ENCODE measurements around the gene DIP2B. TPM values are rescaled to one million over a fixed set of nuclear protein-coding genes. Genes with fewer than 3 reads are reported as not detected.
"Not testable (repeated sequence)": the region's sequence is repeated elsewhere in the genome, so short reads cannot be mapped to it uniquely, and the experiment has no call there.

The DIP2B gene
- total and polyA plus RNA-seq, 10 donors = 5.6 to 96.4 (median 61.6) TPM

GRCh38 chr12:50764286-50765094 lies 259.7 kb downstream of the DIP2B start:
- DNase-seq = no peak
- no peaks in the 10 kb centered on the region for H3K9me3 ChIP-seq

DNA sequence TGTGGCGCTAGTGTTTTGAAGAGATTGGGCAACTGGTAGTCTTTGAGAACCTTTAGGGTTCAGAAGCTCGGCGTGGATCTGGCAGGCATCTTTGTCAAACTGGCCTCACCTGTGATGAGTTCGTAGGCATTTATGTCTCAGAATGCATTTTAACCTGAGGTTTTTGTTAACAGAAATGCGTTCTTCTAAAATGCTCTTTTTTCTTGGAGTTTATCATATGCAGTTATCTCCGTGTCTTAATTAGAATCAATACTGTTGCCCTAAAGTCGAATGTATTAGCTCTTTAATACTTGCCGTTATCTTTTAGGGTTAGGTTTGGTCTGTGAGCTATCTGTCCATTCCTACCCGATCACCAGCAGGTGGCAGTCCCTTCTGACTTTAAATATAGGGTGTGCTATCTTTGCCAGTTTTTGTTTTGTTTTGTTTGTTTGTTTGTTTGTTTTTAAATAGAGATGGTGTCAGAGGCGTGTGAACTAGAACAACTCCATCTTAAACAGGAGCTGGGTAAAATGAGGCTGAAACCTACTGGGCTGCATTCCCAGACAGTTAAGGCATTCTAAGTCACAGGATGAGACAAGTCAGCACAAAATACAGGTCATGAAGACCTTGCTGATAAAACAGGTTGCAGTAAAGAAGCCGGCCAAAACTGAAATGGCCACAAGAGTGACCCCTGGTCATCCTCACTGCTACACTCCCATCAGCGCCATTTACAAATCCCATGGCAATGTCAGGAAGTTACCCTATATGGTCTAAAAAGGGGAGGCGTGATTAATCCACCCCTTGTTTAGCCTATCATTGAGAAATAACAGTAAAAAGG lies 260.5 kb downstream of the DIP2B start:
- DNase-seq = no peak
- no peak for TF ChIP-seq POLR2A (IDR thresholded peaks at IDR 0.05)
- TF ChIP-seq, protein P1, sequence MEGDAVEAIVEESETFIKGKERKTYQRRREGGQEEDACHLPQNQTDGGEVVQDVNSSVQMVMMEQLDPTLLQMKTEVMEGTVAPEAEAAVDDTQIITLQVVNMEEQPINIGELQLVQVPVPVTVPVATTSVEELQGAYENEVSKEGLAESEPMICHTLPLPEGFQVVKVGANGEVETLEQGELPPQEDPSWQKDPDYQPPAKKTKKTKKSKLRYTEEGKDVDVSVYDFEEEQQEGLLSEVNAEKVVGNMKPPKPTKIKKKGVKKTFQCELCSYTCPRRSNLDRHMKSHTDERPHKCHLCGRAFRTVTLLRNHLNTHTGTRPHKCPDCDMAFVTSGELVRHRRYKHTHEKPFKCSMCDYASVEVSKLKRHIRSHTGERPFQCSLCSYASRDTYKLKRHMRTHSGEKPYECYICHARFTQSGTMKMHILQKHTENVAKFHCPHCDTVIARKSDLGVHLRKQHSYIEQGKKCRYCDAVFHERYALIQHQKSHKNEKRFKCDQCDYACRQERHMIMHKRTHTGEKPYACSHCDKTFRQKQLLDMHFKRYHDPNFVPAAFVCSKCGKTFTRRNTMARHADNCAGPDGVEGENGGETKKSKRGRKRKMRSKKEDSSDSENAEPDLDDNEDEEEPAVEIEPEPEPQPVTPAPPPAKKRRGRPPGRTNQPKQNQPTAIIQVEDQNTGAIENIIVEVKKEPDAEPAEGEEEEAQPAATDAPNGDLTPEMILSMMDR (IDR thresholded peaks at IDR 0.05 in 8 of 11, conservative IDR thresholded peaks at IDR 0.05 in 3 of 11) = peak; percentile 57 to 85 (median 76)
- 8 to 13% (median 9%) methylated on average over 13 of the region's 13 CpGs for WGBS, 5 donors
- Histone ChIP-seq H3K27me3 (replicated peaks in 1 of 7) (no peaks in the 10 kb centered on the region), H3K36me3 (peaks cover 0 to 4% (median under 1%) of the 10 kb centered on the region in 6 donors), H3K4me3 (peak overlapping the region; percentile 97 to 100 (median 100)), H3K4me1 (peaks cover 17 to 80% (median 36%) of the 10 kb centered on the region in 6 donors), H3K9me3 (no peaks in the 10 kb centered on the region), H3K27ac (peak overlapping the region; percentile 95 to 100 (median 98))
- intact Hi-C loops (cut with DNase I; ENCODE audit: low total_unique reads) = loop anchor here (10.0 kb wide), 1 partner anchor 159 kb away; a partner anchor contains a TSS

More at GRCh38 chr12:50764286-50765094, 259.7 kb downstream of the DIP2B start:
- 0 to 1% (median 0%) methylated on average over 41 to 90 of the region's 91 CpGs for whole genome bisulfite sequencing, 5 donors
- TF ChIP-seq POLR2A (IDR thresholded peaks at IDR 0.05) (peak in 1 of 3 donors; percentile 7), POLR2AphosphoS5 (IDR thresholded peaks at IDR 0.05) (peak in 2 of 3 donors; percentile 71 to 76)
- TF ChIP-seq, protein P1 (IDR thresholded peaks at IDR 0.05 in 8 of 11, conservative IDR thresholded peaks at IDR 0.05 in 3 of 11) = no peak
- intact Hi-C loops (cut with DNase I; ENCODE audit: low total_unique reads) = loop anchor here (10.0 kb wide), 1 partner anchor 160 kb away; a partner anchor contains a TSS
- Histone ChIP-seq H3K4me1 (peaks cover 17 to 81% (median 36%) of the 10 kb centered on the region in 6 donors), H3K27me3 (replicated peaks in 1 of 7) (no peaks in the 10 kb centered on the region), H3K27ac (peak overlapping the region; percentile 95 to 100 (median 98)), H3K36me3 (no peaks in the 10 kb centered on the region), H3K4me3 (peak overlapping the region; percentile 97 to 100 (median 100))

DNA sequence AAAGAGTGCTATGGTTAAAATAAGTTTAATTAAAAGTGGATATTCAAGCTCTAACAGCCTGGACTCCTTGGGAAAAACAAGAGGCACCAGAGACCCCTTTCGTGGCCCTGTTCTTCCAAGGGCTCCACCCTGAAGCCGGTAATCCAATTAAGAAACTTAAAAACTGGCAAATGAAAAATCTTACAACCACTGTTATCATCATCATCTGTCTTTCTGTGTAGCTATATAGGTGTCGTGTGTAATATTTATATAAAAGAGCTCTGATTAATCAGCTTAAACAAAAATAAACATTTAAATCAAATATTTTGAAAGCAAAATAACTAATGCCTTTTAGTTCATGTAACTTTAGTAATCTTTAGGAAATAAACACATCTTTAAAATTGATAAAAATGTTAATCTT lies 263.6 kb downstream of the DIP2B start:
- TF ChIP-seq POLR2A (IDR thresholded peaks at IDR 0.05) (no peak), POLR2AphosphoS5 (IDR thresholded peaks at IDR 0.05) (no peak)
- TF ChIP-seq, protein P1 (IDR thresholded peaks at IDR 0.05 in 8 of 11, conservative IDR thresholded peaks at IDR 0.05 in 3 of 11) = no peak
- peaks cover 9 to 50% (median 26%) of the 10 kb centered on the region in 6 donors for H3K4me1 ChIP-seq
- DNase-seq = no peak
- H3K36me3 ChIP-seq = peaks cover 0 to 34% (median 13%) of the 10 kb centered on the region in 6 donors
- H3K27ac ChIP-seq = no peak overlapping the region
- H3K4me3 ChIP-seq = no peak overlapping the region
- H3K27me3 ChIP-seq (replicated peaks in 1 of 7) = no peaks in the 10 kb centered on the region
- WGBS, 5 donors = 91 to 96% (median 93%) methylated on average over 3 of the region's 3 CpGs
- intact Hi-C loops (cut with DNase I; ENCODE audit: low total_unique reads) = loop anchor here (10.0 kb wide), 1 partner anchor 156 kb away; a partner anchor contains a TSS
- peaks cover 0 to 4% (median 0%) of the 10 kb centered on the region in 8 donors for H3K9me3 ChIP-seq

GRCh38 chr12:50768813-50769212 lies 264.0 kb downstream of the DIP2B start:
- H3K36me3 ChIP-seq = peaks cover 0 to 37% (median 13%) of the 10 kb centered on the region in 6 donors
- not testable (repeated sequence) for DNase-seq; H3K4me3 ChIP-seq; H3K27me3 ChIP-seq (replicated peaks in 1 of 7); H3K9me3 ChIP-seq; H3K27ac ChIP-seq
- intact Hi-C loops (cut with DNase I; ENCODE audit: low total_unique reads) = loop anchor here (10.0 kb wide), 1 partner anchor 156 kb away; a partner anchor contains a TSS
- 79 to 91% (median 83%) methylated on average over 2 of the region's 2 CpGs for WGBS, 5 donors
- peaks cover 9 to 50% (median 27%) of the 10 kb centered on the region in 6 donors for H3K4me1 ChIP-seq

All from spleen (tissue), 11 donors.